K562 (cell line): Measurements from ENCODE around the gene NETO1.

Source experiments
- ATF1 ChIP-seq, 2 experiments: fragments of 450-650 bp in 1 of 2; IDR thresholded peaks; 2 replicates each; pipeline ENCODE4 v1.6.1; 2016; ENCODE audit warnings: missing compliant biosample characterization in 1 of 2, missing genetic modification characterization in 1 of 2
- FOXM1 ChIP-seq, 2 experiments: fragments of 450-650 bp in 1 of 2; sonication (generic) in 1 of 2; formaldehyde crosslinking in 1 of 2; IDR thresholded peaks; 2 replicates each; pipeline versions ENCODE4 v1.6.1 to v1.9.0; 2017 to 2022; ENCODE audit warnings: low read depth in 2 of 2, mild to moderate bottlenecking in 2 of 2, missing genetic modification reagents in 1 of 2, moderate library complexity in 1 of 2
- TF ChIP-seq, protein P1 (sequence below), 2 experiments: fragments of 450-650 bp in 1 of 2; sonication (generic) in 1 of 2; formaldehyde crosslinking in 1 of 2; IDR thresholded peaks in 1 of 2; conservative IDR thresholded peaks in 1 of 2; 2 replicates each; pipeline versions ENCODE4 v1.6.1 to v1.8.1; 2016 to 2023; ENCODE audit warnings: mild to moderate bottlenecking in 2 of 2, moderate library complexity in 2 of 2, inconsistent platforms in 1 of 2, missing genetic modification reagents in 1 of 2

DNA sequence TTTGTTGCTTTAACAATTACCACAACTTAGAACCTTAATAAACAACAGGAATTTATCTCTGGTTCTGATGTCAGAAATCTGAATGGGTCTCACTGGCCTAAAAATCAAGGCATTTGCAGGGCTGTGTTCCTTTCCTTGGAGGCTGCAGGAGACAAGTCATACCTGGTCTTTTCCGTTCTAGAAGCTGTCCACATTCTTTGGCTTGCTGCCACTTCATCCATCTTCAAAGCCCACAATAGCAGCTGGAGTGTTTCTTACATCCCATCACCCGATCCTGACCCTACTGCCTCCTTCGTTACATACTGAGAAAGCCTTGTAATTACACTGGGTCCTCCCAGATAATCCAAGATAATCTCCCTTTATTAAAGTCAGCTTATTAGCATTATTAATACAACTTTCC, 18.1 kb downstream of the NETO1 start:
- TF ChIP-seq FOXM1 (IDR thresholded peaks at IDR 0.05; ENCODE audit: low read depth): no peak
- TF ChIP-seq FOXM1 (CRISPR knock-in tag; IDR thresholded peaks at IDR 0.05; ENCODE audit: low read depth): no peak
- TF ChIP-seq ATF1 (CRISPR knock-in tag; IDR thresholded peaks at IDR 0.05): no peak
- TF ChIP-seq ATF1 (tag; IDR thresholded peaks at IDR 0.05): no peak
- TF ChIP-seq, protein P1, sequence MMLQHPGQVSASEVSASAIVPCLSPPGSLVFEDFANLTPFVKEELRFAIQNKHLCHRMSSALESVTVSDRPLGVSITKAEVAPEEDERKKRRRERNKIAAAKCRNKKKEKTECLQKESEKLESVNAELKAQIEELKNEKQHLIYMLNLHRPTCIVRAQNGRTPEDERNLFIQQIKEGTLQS (IDR thresholded peaks at IDR 0.05): no peak
- TF ChIP-seq, protein P1 (CRISPR knock-in tag; conservative IDR thresholded peaks at IDR 0.05): no peak
